ENCODE data around the gene SMIM21. TPM values are rescaled to one million over a fixed set of nuclear protein-coding genes. Genes with fewer than 3 reads are reported as not detected.

The SMIM21 gene
- total RNA-seq, 1 experiment from 2014 or later = not detected

GRCh38 chr18:75455249-75456198, 28.0 kb upstream of the SMIM21 start:
- TF ChIP-seq CTCF (IDR thresholded peaks at IDR 0.05; ENCODE audit: insufficient read depth in 1 of 2, low read depth in 1 of 2, low read length in 1 of 2, severe bottlenecking in 1 of 2, unreplicated experiment in 1 of 2) = no peak
- H3K27ac Mint-ChIP-seq (ENCODE audit: unreplicated experiment) = no peak overlapping the region
- H3K36me3 ChIP-seq (ENCODE audit: control insufficient read depth, insufficient read depth, low read length) = no peaks in the 10 kb centered on the region

GRCh38 chr18:75454022-75454795, 26.7 kb upstream of the SMIM21 start:
- Mint-ChIP-seq H3K4me3 (ENCODE audit: unreplicated experiment) (no peak overlapping the region), H3K9me3 (ENCODE audit: unreplicated experiment) (no peaks in the 10 kb centered on the region), H3K27ac (ENCODE audit: unreplicated experiment) (no peak overlapping the region), H3K27me3 (ENCODE audit: insufficient read depth, unreplicated experiment) (no peaks in the 10 kb centered on the region), H3K36me3 (ENCODE audit: insufficient read depth, unreplicated experiment) (no peaks in the 10 kb centered on the region), H3K4me1 (ENCODE audit: low read depth, unreplicated experiment) (no peaks in the 10 kb centered on the region)
- POLR2A ChIA-PET = no interaction called here
- TF ChIP-seq CTCF (IDR thresholded peaks at IDR 0.05; ENCODE audit: insufficient read depth in 1 of 2, low read depth in 1 of 2, low read length in 1 of 2, severe bottlenecking in 1 of 2, unreplicated experiment in 1 of 2) = no peak
- no TSS peak for BruUV-seq (replicated peaks)
- no peaks in the 10 kb centered on the region for H3K27me3 ChIP-seq (replicated peaks; ENCODE audit: control insufficient read depth, insufficient read depth, low read length)
- intact Hi-C loops (cut with micrococcal nuclease; ENCODE audit: unreplicated experiment) = no loop called here
- H3K4me3 ChIP-seq (ENCODE audit: low read depth, low read length) = no peak overlapping the region
- CTCF ChIA-PET = no interaction called here
- no peaks in the 10 kb centered on the region for H3K36me3 ChIP-seq (ENCODE audit: control insufficient read depth, insufficient read depth, low read length)
- no peaks in the 10 kb centered on the region for H3K4me1 ChIP-seq
- DNase-seq = no peak
- no peaks in the 10 kb centered on the region for H3K9me3 ChIP-seq

More at GRCh38 chr18:75455249-75456198, 28.0 kb upstream of the SMIM21 start:
- CTCF ChIA-PET = no interaction called here
- H3K36me3 Mint-ChIP-seq (ENCODE audit: insufficient read depth, unreplicated experiment) = no peaks in the 10 kb centered on the region
- H3K9me3 Mint-ChIP-seq (ENCODE audit: unreplicated experiment) = no peaks in the 10 kb centered on the region
- H3K27me3 Mint-ChIP-seq (ENCODE audit: insufficient read depth, unreplicated experiment) = no peaks in the 10 kb centered on the region
- Histone ChIP-seq H3K9me3 (no peaks in the 10 kb centered on the region), H3K4me3 (ENCODE audit: low read depth, low read length) (no peak overlapping the region), H3K27me3 (replicated peaks; ENCODE audit: control insufficient read depth, insufficient read depth, low read length) (no peaks in the 10 kb centered on the region), H3K4me1 (no peaks in the 10 kb centered on the region)
- no peak overlapping the region for H3K4me3 Mint-ChIP-seq (ENCODE audit: unreplicated experiment)
- POLR2A ChIA-PET = no interaction called here
- no TSS peak for BruUV-seq (replicated peaks)
- intact Hi-C loops (cut with micrococcal nuclease; ENCODE audit: unreplicated experiment) = no loop called here
- DNase-seq = no peak
- no peaks in the 10 kb centered on the region for H3K4me1 Mint-ChIP-seq (ENCODE audit: low read depth, unreplicated experiment)

- Mint-ChIP-seq H3K36me3 (ENCODE audit: insufficient read depth, unreplicated experiment) (no peaks in the 10 kb centered on the region), H3K4me1 (ENCODE audit: low read depth, unreplicated experiment) (no peaks in the 10 kb centered on the region), H3K27me3 (ENCODE audit: insufficient read depth, unreplicated experiment) (no peaks in the 10 kb centered on the region), H3K27ac (ENCODE audit: unreplicated experiment) (no peak overlapping the region), H3K4me3 (ENCODE audit: unreplicated experiment) (no peak overlapping the region), H3K9me3 (ENCODE audit: unreplicated experiment) (no peaks in the 10 kb centered on the region)
- no peaks in the 10 kb centered on the region for H3K4me1 ChIP-seq
- CTCF ChIA-PET = no interaction called here
- no peak overlapping the region for H3K4me3 ChIP-seq (ENCODE audit: low read depth, low read length)
- POLR2A ChIA-PET = no interaction called here
- no TSS peak for BruUV-seq (replicated peaks)
- intact Hi-C loops (cut with micrococcal nuclease; ENCODE audit: unreplicated experiment) = no loop called here
- H3K36me3 ChIP-seq (ENCODE audit: control insufficient read depth, insufficient read depth, low read length) = no peaks in the 10 kb centered on the region
- no peaks in the 10 kb centered on the region for H3K27me3 ChIP-seq (replicated peaks; ENCODE audit: control insufficient read depth, insufficient read depth, low read length)
- no peak for TF ChIP-seq CTCF (IDR thresholded peaks at IDR 0.05; ENCODE audit: insufficient read depth in 1 of 2, low read depth in 1 of 2, low read length in 1 of 2, severe bottlenecking in 1 of 2, unreplicated experiment in 1 of 2)
- no peaks in the 10 kb centered on the region for H3K9me3 ChIP-seq
- no peak for DNase-seq
Observed at GRCh38 chr18:75450906-75451305, 23.4 kb upstream of the SMIM21 start.

Measured in Caco-2 (cell line).